Myocyte (in vitro differentiated cells): ENCODE data around the gene LLCFC1. TPM values are rescaled to one million over a fixed set of nuclear protein-coding genes. Genes with fewer than 3 reads are reported as not detected.

ENCODE experiments used
- DNase-seq: peaks from one replicate; pipeline ENCODE4 v3.0.0-alpha.2; 2012; ENCODE audit warnings: low read depth
- polyA plus RNA-seq: library from polyadenylated mRNA; unstranded; fragments of >200 nt; gene quantifications from one replicate; pipeline ENCODE4 v1.2.1, GENCODE V29; 2012; ENCODE audit warnings: missing spikeins
- total RNA-seq: library from RNA; depleted of rRNA; stranded (reverse); fragments of >200 nt; gene quantifications from 2 replicates; pipeline ENCODE4 v1.2.3, GENCODE V29; 2014

The LLCFC1 gene
- total RNA-seq = not detected in 2 replicates
- polyA plus RNA-seq = not detected

DNA sequence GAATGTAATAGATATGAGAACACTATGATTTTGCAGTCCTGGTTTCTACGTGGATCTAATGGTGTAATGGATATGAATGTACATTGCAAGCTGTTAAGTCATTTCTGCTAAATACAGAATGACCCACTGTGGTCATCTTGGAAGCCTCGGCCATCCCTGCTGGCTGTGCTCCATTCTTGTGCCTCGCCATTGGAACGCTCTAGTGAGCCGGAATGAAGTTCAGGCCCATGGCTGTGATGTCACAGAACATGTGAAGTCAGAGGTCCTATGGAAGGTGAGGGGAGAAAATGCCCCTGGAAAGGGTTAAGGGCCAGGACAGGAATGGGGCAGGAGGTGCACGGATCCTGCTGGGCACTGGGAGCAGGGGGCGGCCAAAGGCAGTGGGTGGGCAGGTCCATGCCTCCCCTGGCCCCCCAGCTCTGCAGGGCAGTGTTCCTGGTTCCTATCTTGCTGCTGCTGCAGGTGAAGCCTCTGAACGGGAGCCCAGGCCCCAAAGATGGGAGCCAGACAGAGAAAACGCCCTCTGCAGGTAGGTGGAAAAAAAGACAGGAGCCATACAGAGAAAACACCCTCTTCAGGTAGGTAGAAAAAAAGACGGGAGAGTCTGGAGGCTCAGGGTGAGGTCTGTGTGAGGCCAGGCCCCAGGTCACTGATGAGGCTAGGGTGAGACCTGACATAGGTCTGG lies at the start of gene LLCFC1:
Gene LLCFC1 (plus strand): TSS at position 259 of the 685 bp plus-strand sequence. CDS start 138 bp downstream, at position 397.
- no peak for DNase-seq

- DNase-seq = no peak
These were observed 49.5 kb upstream of the LLCFC1 start for GRCh38 chr7:142889816-142890215.

DNA sequence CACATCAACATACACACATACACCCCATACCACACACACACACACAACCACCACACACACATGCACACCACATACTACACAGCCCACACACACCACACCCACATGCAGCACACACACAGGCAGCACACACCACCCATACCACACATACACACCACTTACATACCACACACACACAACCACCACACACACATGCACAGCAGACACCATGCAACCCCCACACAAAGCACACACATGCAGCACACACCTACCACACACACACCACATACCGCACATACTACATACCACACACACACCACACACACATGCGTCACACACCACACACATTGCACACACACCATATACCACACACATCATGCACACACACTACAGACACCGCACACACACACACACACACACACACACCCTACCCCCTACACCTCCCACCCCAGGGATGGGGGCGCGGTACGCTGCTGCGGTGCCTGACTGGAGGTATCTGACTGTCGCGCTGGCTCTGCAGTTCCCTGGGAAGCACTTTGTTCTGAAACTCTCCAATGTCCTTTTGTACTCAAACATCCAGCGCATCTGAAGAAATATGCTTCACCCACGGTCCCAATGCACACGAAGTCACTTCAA lies 48.3 kb upstream of the LLCFC1 start:
- DNase-seq = no peak

- no peak for DNase-seq
These were observed 47.7 kb upstream of the LLCFC1 start for GRCh38 chr7:142891490-142892082.

- DNase-seq = no peak
These were observed 46.3 kb upstream of the LLCFC1 start for GRCh38 chr7:142892951-142893350.

DNA sequence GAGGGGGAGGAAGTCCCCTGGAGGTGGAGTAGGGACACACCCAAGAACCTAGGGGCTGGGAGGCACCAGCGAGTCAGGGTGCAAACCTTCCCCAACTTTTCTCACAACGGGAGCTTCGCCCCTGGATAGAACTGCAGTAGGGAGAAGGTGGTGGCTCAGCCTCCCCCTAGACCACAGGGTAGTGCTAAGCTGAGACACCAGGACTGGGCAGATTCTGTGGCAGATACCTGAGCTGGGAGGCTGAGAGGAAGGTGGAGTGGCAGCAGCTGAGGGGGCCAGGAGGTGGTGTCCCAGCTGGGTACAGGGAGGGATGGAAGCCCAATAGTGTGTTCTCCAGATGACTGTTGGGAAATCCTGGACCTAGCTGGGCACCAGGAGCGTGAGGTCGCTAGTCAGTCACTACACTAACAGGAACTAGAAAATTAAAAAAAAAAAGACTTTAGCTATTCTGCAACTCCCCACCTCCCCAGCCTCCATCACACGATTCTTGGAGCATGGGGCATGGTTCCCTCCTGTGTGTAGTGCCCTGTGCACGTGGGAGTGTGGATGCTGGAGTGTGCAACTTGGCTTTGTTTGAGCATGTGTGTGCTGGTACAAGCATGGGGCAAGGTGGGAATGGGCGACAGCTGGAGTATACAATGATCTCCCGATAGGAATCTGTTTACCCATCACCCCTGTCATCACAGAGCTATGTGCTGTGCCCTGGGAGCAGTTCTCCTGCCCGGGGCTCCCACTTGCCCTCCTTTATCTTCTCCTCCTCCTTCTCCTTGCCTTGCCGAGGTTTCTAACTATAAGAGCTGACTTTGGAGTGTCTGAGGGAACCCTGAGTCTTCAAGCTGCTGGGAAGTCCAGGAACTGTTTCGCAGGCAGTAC lies 44.9 kb upstream of the LLCFC1 start:
- no peak for DNase-seq

DNA sequence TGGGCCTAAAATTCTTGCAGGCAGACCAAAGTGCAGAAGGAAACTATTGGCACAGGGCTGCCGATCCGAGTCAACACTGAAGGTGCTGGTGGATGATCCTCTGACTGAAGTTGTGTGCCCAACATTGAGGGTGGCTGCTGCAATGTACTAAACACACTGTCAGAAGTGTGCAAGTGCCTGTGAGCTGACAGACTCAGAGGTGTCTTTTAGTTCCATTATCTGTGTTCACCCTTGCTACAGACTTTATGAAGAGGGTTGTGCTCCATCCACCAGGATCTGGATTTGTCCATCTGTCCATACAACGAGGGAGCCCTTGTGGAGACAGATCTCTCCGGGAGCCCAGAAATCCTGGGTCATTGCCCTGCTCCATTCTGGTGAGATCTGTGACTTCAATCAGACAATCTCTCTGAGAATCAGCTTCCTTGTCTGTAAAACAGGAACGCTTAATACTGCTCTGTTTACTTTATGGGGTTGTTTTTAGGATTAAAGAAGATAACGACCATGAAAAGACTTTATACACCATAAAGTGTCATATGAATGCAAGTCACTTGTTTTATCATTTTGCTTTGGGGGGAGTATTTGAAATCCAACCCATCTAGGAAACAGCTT lies 44.2 kb upstream of the LLCFC1 start:
- no peak for DNase-seq

GRCh38 chr7:142896151-142896550 lies 43.1 kb upstream of the LLCFC1 start:
- no peak for DNase-seq

- DNase-seq = no peak
These were observed 42.4 kb upstream of the LLCFC1 start for GRCh38 chr7:142896741-142897379.

GRCh38 chr7:142897691-142898090 lies 41.6 kb upstream of the LLCFC1 start:
- DNase-seq = no peak

- no peak for DNase-seq
These were observed 40.7 kb upstream of the LLCFC1 start for GRCh38 chr7:142898377-142899170.

- DNase-seq = no peak
These were observed 39.6 kb upstream of the LLCFC1 start for GRCh38 chr7:142899661-142900060.

DNA sequence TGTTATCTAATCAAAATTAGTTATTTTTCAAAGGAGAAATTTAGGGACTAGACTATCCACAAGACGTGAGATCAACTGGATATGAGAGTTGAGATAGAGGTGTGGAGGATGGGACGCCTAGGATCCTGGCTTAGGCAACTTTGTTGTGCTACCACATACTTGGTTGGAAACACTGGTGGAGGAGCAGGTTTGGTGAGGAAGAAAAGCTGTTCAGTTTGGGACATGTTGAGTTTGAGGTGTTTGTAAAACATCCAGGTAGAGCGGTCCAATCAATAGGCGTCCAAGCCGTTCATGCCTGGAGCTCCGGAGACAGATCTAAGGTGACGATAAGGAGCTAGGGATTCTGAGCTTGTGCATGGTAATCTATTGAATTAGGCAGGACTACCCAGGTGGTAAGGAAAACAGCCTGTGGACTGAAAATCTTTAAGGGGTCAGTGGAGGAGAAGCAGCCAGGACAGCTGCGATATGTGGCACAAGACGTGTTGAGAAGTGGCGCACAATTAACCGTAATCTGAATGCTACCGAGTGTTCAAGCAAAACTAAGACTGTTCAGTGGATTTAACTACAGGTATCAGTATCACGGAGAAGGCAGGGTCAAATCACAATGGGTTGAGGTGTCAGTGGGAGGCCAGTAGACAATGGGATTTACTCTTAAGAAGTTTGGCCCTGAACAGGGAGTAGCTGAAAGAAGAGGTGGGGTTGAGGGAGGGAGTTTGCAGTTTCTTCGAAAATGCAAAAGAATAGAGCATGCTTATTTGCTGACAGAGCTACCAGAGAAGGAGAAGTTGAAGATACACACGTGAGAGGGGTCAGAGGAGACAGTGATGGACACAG lies 37.6 kb upstream of the LLCFC1 start:
- DNase-seq = no peak

GRCh38 chr7:142904128-142904527 lies 35.2 kb upstream of the LLCFC1 start:
- no peak for DNase-seq

DNA sequence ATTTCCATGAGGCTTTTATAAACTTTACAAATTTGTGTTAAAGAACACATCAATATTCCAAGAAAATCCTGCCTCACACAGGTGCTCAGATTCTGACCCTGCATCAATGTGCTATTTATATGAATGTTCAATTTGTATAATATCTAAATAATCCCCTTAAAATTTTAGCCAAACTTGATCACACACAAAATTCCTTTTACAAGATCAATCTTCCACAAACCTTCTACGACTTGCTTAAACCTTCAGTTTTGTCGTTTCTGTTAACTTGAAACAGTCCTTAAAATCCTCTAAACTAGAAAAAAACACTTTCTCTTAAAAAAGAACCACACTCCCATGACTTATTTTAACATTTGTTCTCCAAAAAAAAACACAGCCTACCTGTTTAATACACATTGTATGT lies 33.5 kb upstream of the LLCFC1 start:
- DNase-seq = no peak

DNA sequence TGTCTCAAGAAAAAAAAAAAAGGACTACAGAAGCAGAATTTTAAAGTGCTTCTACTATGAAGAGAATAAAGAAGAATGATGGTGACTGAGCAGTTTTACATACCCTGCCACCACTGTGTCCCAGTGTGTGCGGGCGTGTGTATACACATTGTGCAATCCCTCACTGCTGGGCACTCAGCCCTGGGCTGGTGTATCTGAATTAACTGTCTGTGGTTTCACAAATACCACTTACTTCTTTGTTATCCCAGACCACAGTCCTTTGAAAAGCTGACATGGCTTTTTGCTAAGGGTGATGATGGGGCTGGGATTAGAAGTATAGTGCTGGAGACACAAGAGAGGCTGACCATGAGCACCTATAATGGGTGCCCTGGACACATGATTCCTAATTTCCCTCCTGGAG lies 32.6 kb upstream of the LLCFC1 start:
- DNase-seq = no peak

GRCh38 chr7:142908290-142908689 lies 31.0 kb upstream of the LLCFC1 start:
- no peak for DNase-seq

- peak; percentile 25 for DNase-seq
These were observed 30.1 kb upstream of the LLCFC1 start for GRCh38 chr7:142908921-142909890.
